Renal cortical epithelial cell (primary cell): Measurements from ENCODE around the gene TRIM24. TPM values are rescaled to one million over a fixed set of nuclear protein-coding genes. Genes with fewer than 3 reads are reported as not detected.
"Not testable (repeated sequence)": the region's sequence is repeated elsewhere in the genome, so short reads cannot be mapped to it uniquely, and the experiment has no call there.

Source experiments
- DNase-seq: peaks from one replicate; pipeline ENCODE4 v3.0.0-alpha.2; 2011; ENCODE audit warnings: low read depth
- total RNA-seq: library from RNA; depleted of rRNA; stranded (reverse); fragments of >200 nt; gene quantifications from 2 replicates; pipeline ENCODE4 v1.2.3, GENCODE V29; 2014

The TRIM24 gene
- total RNA-seq, 1 donor from 2014 or later = 14.5 TPM

DNA sequence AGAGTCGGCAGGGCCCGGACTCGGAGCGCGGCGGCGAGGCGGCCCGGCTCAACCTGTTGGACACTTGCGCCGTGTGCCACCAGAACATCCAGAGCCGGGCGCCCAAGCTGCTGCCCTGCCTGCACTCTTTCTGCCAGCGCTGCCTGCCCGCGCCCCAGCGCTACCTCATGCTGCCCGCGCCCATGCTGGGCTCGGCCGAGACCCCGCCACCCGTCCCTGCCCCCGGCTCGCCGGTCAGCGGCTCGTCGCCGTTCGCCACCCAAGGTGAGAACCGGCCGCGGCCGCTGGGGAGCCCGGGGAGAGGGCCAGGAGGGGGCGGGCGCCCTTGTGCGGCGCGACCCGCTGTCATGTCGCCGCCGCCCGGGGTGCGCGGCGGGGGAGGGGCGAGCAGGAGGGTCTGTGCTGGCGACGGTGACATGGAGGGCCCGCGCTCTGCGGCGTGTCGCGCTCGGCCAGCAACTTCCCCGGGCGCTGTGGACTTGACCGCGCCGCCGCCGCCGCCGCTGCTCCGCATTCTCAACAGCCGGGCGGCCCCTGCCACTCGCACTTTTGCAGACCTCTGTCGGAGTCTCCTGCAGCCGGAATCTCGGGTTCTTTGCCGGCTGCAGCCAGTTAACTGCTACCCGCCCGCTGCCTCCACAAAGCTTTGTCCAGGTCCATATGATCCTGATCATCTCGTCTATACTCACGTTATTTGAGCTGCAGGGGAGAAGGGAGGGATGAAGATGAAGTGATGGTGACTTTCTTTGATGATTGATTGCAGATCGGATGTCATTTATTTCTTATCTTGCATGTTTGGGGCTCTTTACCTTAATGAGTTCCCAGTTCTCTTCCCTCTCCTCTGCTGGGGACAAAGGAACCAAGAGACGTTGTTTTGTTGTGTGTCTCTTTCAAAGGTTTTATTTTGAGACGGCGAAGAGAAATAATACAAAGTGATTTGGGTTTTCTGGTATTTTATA lies 869 bp downstream of the TRIM24 start:
- DNase-seq = no peak

DNA sequence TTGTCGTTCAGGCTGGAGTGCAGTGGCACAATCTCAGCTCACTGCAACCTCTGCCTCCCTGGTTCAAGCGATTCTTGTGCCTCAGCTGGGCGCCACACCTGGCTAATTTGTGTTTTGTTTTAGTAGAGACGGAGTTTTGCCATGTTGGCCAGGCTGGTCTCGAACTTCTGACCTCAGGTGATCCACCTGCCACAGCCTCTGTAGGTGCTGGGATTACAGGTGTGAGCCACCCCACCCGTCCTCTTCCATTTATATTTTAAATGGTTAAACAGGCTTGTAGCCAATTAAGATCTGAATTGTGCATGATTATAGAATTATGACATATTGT lies 3.2 kb downstream of the TRIM24 start:
- DNase-seq = not testable (repeated sequence)

DNA sequence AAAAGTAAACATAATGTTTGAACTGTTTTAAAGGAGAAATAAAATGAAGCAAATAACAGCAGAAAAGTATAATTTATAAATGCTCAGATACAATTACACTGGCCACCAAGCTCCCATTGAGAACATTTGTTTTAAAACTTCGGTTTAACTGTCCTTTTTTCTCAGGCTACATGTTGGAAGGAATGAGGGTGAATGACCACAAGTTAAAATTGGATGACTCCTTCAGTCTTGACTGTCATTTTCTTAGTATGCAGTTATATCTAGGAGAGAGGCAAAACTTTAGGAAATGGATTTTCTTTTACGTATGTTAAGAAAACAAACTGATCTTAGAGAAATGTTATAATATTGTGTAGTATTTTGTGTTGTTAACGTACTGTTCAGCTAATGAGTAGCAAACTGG lies 5.0 kb downstream of the TRIM24 start:
- DNase-seq = no peak

DNA sequence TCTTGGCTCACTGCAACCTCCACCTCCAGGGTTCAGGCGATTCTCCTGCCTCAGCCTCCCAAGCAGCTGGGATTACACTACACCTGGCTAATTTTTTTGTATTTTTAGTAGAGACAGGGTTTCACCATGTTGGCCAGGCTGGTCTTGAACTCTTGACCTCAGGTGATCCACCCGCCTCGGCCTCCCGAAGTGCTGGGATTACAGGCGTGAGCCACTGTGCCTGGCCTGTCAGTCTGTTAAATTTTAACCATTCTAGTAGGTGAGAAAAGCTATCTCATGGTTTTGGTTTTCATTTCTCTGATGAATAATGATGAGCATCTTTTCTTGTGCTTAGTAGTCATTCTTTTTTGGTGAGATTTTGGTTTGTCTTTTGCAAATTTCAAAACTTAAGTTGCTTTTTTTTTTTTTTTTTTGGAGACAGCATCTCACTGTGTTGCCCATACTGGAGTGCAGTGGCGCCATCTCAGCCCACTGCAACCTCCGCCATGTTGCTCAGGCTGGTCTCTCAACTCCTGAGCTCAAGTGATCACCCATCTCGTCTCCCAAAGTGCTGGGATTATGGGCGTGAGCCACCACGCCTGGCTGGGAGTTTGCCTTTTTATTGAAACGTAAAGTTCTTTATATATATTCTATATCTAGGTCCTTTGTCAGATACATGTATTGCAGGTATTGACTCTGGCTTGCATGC lies 6.2 kb downstream of the TRIM24 start:
- DNase-seq = not testable (repeated sequence)

DNA sequence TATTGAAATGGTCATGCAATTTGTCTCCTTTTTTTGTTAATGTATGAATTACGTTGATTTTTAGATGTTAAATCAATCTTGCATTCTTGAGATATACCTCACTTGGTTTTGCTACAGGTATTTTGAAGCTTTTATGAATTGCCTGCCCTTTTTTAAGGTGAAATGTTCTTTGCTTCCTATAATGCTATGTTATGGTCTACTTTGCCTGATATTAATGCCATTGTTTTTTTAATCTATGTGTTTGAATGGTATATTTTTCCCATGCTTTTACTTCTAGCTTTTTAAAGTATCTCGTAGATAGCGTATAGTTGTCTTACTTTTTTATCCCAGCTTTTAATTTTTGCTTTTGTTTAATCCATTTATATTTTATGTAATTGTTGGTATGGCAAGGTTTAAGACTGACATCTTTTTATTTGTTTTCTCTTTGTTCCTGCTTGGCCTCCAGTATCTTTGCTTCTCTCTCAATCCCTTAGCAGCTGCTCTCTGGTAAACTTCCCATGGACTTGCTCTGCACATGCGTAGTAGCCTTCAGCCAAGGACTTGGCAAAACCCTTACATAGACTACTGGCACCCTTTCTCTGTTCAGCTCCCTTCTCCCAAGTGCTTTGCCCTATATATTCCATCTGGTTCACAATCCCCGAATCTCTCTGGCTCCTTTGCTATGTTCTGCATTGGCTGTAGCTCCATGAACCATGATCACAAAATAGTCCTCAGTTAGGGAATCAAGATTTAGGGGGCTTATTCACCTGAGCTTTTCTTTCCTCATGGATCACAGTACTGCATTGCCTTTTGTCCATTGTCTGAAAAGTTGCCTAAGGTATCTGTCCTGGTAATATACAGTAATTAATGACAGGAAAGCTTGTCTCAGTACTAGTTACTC lies 8.4 kb downstream of the TRIM24 start:
- no peak for DNase-seq

DNA sequence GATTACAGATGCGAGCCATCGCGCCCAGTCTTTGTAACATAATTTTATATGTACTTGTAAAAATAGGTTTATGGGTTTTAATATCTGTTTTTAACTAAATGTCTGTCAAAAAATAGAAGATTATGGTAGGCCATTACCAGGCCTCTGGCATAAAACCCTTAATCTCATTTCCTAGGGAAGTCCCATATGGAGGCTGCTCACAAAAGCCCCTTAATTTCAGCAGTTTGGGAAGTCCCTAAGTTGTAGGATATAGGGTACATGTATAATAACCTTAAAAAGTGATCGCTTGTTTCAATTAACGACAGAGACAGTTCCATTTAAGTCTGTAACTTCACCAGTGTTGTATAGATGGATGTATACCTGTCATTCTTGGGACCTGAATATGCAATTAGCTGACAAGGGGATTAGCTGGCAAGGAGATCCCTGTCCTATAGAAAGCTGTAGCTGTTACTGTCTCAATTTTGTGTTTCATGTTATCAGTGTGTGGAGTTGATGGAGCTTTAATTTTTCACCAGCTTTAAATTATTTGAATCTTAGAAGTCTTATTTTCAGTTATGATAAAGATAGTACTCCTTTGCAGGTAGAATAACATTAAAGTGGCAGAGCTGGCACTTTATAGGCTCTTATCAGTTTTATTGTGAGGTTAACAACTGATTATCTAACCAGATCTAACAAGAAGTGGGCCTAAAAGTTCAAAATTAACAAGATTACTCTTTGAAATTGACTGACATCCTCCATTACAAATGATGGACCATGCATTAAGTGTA lies 10.5 kb downstream of the TRIM24 start:
- no peak for DNase-seq

DNA sequence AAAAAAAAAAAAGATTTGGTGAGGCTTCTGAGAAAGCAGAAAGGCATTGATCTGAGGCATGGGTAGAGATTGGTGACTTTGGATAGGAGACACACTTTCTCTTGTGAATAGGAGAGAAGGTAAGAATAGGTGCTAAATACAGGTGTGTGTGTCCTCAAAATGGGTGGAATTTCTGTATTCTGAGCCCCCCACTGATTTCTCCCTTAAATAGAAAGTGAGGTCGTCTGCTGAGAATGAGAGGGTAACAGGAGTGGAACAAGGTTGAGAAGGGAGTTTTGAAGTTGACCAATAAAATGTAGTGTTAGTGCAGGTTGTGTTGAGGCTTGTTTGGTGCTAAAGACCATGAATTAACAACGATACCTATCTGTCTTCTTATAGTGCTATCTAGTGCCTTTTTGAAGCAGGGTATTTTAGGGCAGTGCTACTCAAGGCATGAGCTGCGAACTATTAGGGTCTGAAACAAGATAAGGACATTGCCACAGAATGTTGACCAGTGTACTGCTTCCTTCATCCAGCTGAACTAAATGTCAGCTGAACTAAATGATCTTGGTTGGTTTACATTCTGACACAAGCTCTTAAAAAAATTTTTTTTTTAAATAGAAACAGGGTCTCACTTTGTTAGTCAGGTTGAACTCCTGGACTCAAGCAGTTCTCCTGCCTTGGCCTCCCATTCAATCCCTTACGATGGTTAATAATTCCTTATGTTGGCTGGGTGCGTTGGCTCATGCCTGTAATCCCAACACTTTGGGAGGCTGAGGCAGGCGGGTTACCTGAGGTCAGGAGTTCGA lies 12.4 kb downstream of the TRIM24 start:
- no peak for DNase-seq

DNA sequence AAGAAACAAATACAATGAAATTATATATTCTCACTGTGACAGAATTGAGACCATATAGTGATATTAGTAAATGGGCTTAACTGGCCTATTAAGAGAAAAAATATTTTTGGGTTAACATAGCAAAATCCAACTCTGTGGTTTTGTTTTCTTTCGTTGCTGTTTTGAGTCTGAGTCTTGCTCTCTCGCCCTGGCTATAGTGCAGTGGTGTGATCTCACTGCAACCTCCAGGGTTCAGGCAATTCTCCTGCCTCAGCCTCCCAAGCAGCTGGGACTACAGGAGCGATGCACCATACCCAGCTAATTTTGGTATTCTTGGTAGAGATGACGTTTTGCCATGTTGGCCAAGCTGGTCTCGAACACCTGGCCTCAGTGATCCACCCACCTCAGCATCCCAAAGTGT lies 15.3 kb downstream of the TRIM24 start:
- DNase-seq = no peak

DNA sequence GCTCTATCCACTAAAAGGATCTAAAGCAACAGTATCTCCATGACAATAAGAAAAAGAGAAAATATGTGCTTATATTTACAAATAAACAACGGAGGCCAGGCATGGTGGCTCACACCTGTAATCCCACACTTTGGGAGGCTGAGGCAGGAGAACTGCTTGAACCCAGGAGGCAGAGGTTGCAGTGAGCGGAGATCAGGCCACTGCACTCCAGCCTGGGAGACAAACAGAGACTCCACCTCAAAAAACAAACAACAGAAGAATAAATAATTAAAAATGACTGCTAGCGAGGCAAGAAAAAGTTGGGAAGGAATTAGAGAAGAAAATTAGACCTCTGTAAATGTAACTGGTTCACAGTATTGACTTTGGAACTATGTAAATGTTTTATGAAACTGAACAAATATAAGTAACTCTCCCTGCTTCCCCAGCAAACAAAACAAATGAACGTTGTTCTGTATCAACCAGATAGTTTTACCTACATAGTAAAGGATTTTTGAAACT lies 17.1 kb downstream of the TRIM24 start:
- no peak for DNase-seq

DNA sequence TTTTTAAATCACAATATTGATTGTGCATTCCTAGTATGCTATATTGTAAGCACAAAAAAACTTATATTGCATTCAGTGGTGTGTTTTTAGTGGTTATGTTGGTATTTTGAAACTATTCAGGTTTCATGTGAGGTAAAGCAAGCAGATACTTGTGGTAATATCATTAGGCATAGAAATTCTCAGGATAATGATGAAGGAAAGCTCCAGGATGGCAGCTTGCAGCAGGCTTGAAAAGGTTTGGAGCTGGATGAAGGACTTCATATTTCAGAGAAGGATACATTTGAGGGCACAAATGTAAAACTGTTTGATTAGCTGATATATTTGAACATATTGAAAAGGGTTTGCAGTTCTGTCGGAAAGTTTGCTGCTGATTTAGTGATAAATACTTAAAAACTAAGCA lies 17.5 kb downstream of the TRIM24 start:
- DNase-seq = no peak

DNA sequence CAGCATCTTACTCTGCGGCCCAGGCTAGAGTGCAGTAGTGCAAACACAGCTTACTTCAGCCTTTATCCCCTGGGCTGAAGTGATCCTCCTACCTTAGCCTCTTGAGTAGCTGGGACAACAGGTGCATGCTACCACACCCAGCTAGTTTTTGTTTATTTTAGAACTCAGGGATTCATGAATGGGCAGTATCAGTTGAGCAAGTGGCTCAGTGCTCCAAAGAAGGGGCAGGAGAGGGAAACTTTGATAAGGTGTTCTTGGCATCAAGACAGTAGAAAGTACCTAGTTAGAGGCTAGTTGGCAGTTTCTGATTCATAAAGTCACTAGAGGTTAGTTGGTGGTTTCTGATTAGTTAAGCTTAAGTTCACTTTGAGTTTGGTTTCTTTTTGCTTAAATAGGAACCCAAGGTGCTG lies 18.4 kb downstream of the TRIM24 start:
- peak; percentile 34 for DNase-seq

DNA sequence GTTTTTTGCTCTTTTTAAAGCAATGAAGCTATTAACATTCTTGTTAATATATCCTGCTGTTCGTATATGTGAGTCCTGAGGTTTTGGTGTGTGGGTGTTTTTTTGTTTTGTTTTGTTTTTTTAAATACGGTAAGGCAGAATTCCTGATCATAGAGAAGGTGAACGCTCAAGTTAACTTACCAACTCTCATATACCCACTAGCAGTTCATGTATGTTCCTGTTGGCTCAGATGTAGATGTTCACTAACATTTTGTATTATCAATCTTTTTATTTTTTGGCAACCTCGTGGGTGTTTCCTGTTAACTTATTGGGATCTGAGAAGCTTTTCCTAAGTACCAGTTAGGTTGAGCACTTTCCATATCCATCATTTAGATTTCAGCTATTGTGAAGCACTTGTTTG lies 20.5 kb downstream of the TRIM24 start:
- no peak for DNase-seq

DNA sequence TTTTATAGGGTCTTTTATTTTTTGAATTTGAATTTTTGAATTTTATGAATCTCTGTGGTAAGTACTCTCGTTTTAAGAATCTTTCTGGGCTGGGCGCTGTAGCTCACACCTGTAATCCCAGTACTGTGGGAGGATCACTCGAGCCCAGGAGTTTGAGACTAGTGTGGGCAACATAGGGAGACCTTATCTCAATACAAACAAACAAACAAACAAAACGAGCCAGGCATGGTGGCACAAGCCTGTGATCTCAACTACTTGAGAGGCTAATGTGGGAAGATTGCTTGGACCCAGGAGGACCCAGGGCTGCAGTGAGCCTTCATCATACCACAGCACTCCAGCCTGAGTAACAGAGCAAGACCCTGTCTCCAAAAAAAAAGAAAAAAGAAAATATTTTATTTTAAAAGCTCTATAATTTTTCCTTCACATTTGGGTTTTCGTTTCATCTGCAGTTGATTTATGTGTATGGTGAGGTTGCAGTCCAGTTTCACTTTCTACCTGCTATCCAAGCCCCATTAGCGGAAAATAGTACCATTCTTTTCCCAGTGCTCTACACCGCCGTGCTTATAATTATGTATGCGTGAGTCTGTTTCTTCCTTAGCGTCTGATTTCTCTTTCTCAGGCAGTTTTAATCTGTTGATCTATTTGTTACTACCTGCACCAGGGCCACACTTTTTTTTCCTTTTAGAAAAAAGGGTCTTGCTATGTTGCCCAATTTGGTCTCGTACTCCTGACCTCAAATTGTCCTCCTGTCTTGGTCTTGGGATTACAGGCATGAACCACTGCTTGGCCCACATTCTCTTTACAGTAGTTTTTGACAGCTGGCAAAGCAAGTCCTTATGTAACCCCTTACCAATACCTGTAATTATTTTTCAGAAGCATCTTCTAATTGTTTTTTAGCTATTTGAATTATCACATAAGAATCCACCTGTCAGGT lies 21.7 kb downstream of the TRIM24 start:
- no peak for DNase-seq

DNA sequence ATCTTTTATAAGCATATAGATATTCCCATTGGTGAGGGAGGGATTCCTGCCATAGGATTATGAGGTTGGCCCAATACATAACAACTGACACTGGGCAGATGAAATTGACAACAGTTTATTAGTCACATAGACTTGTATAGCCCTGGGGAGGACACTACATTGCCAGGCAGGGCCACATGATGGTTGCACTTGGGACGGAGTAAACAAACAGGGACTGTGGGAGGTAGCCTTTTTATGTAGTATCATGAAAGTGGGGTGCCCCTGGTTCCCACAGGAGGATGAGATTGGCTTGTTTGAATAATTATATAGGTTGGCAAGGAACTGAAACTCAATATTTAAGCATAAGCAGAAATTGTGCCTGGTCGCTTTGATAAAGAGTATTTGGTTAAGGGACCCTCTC lies 23.5 kb downstream of the TRIM24 start:
- no peak for DNase-seq

DNA sequence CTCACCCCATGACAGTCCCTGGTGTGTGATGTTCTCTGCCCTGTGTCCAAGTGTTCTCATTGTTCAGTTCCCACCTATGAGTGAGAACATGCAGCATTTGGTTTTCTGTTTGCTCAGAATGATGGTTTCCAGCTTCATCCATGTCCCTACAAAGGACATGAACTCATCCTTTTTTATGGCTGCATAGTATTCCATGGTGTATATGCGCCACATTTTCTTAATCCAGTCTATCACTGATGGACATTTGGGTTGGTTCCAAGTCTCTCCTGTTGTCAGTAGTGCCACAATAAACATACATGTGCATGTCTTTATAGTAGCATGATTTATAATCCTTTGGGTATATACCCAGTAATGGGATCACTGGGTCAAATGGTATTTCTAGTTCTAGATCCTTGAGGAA lies 25.4 kb downstream of the TRIM24 start:
- not testable (repeated sequence) for DNase-seq

DNA sequence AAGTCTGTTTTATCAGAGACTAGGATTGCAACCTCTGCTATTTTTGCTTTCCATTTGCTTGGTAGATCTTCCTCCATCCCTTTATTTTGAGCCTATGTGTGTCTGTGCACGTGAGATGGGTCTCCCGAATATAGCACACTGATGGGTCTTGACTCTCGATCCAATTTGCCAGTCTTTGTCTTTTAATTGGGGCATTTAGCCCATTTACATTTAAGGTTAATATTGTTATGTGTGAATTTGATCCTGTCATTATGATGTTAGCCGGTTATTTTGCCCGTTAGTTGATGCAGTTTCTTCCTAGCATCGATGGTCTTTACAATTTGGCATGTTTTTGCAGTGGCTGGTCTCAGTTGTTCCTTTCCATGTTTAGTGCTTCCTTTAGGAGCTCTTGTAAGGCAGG lies 29.1 kb downstream of the TRIM24 start:
- DNase-seq = not testable (repeated sequence)

DNA sequence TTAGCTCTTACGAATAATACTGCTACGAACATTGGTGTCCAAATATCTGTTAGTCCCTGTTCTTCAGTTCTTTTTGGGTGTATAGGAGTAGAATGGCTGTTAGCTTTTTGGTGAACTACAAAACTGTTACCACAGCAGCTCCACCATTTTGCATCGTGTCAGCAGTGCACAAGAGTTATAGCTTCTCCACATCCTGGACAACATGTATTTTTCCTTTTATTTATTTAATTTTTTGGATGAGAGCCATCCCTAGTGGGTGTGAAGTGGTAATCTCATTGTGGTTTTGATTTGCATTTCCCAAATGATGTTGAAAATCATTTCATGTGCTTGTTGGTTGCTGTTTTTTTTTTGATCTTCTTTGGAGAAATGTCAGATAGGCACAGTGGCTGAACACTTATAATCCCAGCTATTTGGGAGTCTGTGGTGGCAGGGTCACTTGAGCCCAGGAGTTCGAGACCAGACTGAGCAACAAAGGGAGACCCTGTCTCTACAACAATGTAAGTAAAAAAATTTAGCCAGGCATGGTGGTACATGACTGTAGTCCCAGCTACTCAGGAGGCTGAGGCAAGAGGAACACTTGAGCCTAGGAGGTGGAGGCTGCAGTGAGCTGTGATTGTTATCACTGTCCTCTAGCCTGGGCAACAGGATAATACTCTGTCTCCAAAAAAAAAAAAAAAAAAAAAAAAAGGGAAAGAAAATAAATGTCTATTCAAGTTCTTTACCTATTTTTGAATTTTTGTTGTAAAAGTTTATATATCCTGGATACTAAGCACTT lies 31.7 kb downstream of the TRIM24 start:
- DNase-seq = no peak

DNA sequence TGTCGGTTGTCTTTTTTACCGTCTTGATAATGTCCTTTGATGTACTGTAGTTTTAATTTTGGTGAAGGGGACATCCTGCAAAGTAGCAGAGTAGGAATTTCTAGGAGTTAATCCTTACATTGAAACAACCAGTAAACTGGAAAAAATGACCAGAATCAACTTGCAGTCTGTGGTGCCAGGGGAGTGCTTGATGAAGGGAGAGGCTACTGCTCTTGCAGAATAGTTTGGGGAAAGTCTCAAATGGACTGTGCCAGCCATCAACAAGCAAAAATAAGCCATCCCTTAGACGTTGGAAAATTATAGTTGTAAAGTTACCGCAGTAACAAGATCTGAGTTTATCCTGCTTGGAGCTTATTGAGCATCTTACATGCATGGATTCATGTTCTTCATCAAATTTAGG lies 32.4 kb downstream of the TRIM24 start:
- no peak for DNase-seq

DNA sequence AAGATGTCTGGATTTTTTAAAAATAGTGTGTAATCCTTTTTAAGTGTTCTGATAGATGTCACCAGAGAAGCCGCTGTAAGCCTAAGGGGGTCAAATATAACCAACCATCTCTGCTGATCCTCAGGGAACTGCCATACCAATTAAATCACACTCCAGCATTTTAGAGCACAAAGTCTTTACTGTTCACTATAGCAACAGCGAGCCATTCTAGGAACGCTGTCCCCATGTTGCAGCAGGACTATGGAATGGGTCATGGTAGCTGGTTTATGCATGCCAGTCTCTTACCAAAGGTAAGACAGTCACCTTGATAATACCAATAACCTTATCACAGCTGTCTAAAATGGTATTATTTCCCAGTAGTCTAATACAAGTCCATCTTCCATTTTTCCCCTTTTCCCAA lies 33.5 kb downstream of the TRIM24 start:
- no peak for DNase-seq
